ENCODE measurements around the gene SLC25A10. TPM values are rescaled to one million over a fixed set of nuclear protein-coding genes. Genes with fewer than 3 reads are reported as not detected.

Gene SLC25A10
- total and polyA plus RNA-seq, 2 of the 8 experiments (the other 6 are each of a cell fraction or from before 2014, with no cell fraction given): 22.2 to 43.0 TPM

DNA sequence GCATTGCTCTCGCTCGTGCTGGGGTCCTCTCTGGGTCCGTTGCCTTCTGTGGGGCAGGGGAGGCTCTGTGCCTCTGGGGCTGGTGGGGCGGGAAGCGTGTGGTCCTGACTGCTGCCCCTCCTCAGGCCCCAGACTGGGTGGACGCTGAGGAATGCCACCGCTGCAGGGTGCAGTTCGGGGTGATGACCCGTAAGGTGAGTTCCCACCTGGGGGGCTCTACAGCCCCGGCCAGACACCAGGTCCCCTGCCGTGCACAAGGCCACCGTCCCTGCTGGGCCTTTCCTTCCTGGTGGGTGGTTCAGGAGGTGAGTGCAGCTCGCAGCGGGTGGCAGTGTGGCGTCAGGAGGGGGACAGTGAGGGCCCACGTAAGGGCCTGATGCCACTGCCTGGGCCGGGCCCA, 21.5 kb upstream of the SLC25A10 start:
- H3K56ac ChIP-seq (replicated peaks; ENCODE audit: insufficient read length, low read depth, low read length): no peak overlapping the region
- H2BK20ac ChIP-seq (ENCODE audit: low read length): no peak overlapping the region
- H3K27me3 ChIP-seq (replicated peaks in 1 of 4; ENCODE audit: control insufficient read depth in 3 of 4, extremely low read depth in 1 of 4, insufficient read depth in 3 of 4, low read length in 3 of 4): no peaks in the 10 kb centered on the region
- no peaks in the 10 kb centered on the region for H3K4me1 ChIP-seq (replicated peaks in 1 of 4; ENCODE audit: control insufficient read depth in 3 of 4, insufficient read depth in 4 of 4, low read length in 3 of 4)
- no peaks in the 10 kb centered on the region for H3K23me2 ChIP-seq (ENCODE audit: low read depth, low read length)
- peaks cover 0 to 7% of the 10 kb centered on the region in 2 experiments; a peak in 1 of 4 replicates for H3K79me2 ChIP-seq (ENCODE audit: control insufficient read depth in 1 of 2, insufficient read depth in 2 of 2, low read length in 2 of 2)
- POLR2A ChIA-PET (ENCODE audit: partially characterized antibody): interaction anchor here (0.6 to 28.4 kb wide), 5 partner anchors 8 to 48 kb away, joined by 3 to 436 read pairs (median 5); partner anchors contain the start of genes ARL16, HGS, MRPL12 and SLC25A10
- no peak for FAIRE-seq
- H3K23ac ChIP-seq (ENCODE audit: insufficient read length): no peak overlapping the region
- no peak overlapping the region for H2AFZ ChIP-seq (ENCODE audit: low read length)
- H4K91ac ChIP-seq (replicated peaks; ENCODE audit: insufficient read length, low read length): no peak overlapping the region
- H3K18ac ChIP-seq (ENCODE audit: extremely low read depth, low read length): no peak overlapping the region
- no peaks in the 10 kb centered on the region for H3K9me3 ChIP-seq (ENCODE audit: insufficient read depth in 2 of 2, low read depth in 1 of 2, low read length in 1 of 2)
- H3K9ac ChIP-seq (replicated peaks in 1 of 4; ENCODE audit: extremely low read depth in 1 of 4, low read depth in 3 of 4, low read length in 3 of 4): no peak overlapping the region
- no peak overlapping the region for H2BK5ac ChIP-seq (ENCODE audit: low read depth, low read length)
- CTCF ChIA-PET (ENCODE audit: partially characterized antibody): interaction anchor here (0.7 to 1.4 kb wide), 3 partner anchors 15 to 514 kb away, joined by 3 to 4 read pairs (median 3); no protein-coding TSS in a partner anchor
- H2BK15ac ChIP-seq (ENCODE audit: low read length): no peak overlapping the region
- WGBS, 2 experiments (ENCODE audit: extremely low coverage in 1 of 2, insufficient coverage in 1 of 2, insufficient read length in 1 of 2, insufficient replicate concordance in 2 of 2, low coverage in 1 of 2, low lambda C conversion rate in 2 of 2, missing lambda C conversion rate in 1 of 2): 97% methylated on average over 12 of the region's 17 CpGs; no CpG with 5 or more reads in 1 of the 2 experiments
- H3K14ac ChIP-seq (ENCODE audit: insufficient read length): no peak overlapping the region
- no peak overlapping the region for H4K8ac ChIP-seq (ENCODE audit: extremely low read depth, insufficient read depth, low read length)
- no peak overlapping the region for H2BK120ac ChIP-seq (replicated peaks; ENCODE audit: low read depth, low read length)
- H3K27ac ChIP-seq (ENCODE audit: low read depth, low read length): no peak overlapping the region
- no peak overlapping the region for H3K4me3 ChIP-seq (ENCODE audit: extremely low read depth in 1 of 4, insufficient read depth in 2 of 4, low read depth in 3 of 4, low read length in 4 of 4)
- H4K5ac ChIP-seq (ENCODE audit: insufficient read length, low read depth, low read length): no peak overlapping the region
- H2AK5ac ChIP-seq (ENCODE audit: low read depth, low read length): no peak overlapping the region
- no peak for DNase-seq (ENCODE audit: low read depth in 1 of 2, low spot score in 2 of 2)
- H3K79me1 ChIP-seq (ENCODE audit: low read depth, low read length): peaks cover 4% of the 10 kb centered on the region
- H2BK12ac ChIP-seq (ENCODE audit: low read depth, low read length): no peak overlapping the region
- no peak overlapping the region for H3K4ac ChIP-seq (replicated peaks; ENCODE audit: insufficient read length, low read depth, low read length)
- H3K36me3 ChIP-seq (ENCODE audit: control insufficient read depth in 2 of 4, insufficient read depth in 4 of 4, low read length in 3 of 4): peaks cover 4 to 59% (median 31%) of the 10 kb centered on the region in 4 experiments; a peak in 6 of 8 replicates
- H4K20me1 ChIP-seq (replicated peaks in 1 of 2; ENCODE audit: control insufficient read depth in 1 of 2, insufficient read depth in 2 of 2, low read length in 2 of 2): peaks cover under 1 to 23% of the 10 kb centered on the region in 2 experiments
- no peak overlapping the region for H3K4me2 ChIP-seq (ENCODE audit: insufficient read depth in 1 of 2, low read depth in 2 of 2, low read length in 2 of 2)
- TF ChIP-seq CBX5 (IDR thresholded peaks at IDR 0.05; ENCODE audit: low read depth, low read length) (no peak), TAF1 (IDR thresholded peaks at IDR 0.05; ENCODE audit: low read depth, low read length) (no peak), SRF (IDR thresholded peaks at IDR 0.05; ENCODE audit: low read depth, low read length) (no peak), BCL11A (IDR thresholded peaks at IDR 0.05; ENCODE audit: low read depth in 2 of 2, low read length in 2 of 2) (no peak), SP1 (IDR thresholded peaks at IDR 0.05; ENCODE audit: low read depth, low read length) (no peak), SAP30 (IDR thresholded peaks at IDR 0.05; ENCODE audit: insufficient read depth, insufficient replicate concordance, low read length) (no peak), CEBPB (IDR thresholded peaks at IDR 0.05; ENCODE audit: low read depth, low read length) (no peak), SUZ12 (IDR thresholded peaks at IDR 0.05; ENCODE audit: low read length) (no peak), NANOG (IDR thresholded peaks at IDR 0.05; ENCODE audit: insufficient read depth, low read depth, low read length, poor library complexity, severe bottlenecking) (no peak), NRF1 (IDR thresholded peaks at IDR 0.05; ENCODE audit: low read depth, low read length) (no peak), SP2 (IDR thresholded peaks at IDR 0.05; ENCODE audit: low read length) (no peak), POLR2A (IDR thresholded peaks at IDR 0.05; ENCODE audit: control extremely low read depth in 1 of 2, low read depth in 2 of 2, low read length in 2 of 2) (no peak), CBX8 (IDR thresholded peaks at IDR 0.05; ENCODE audit: borderline replicate concordance, low read depth, low read length) (no peak), CREB1 (IDR thresholded peaks at IDR 0.05) (no peak), EZH2 (IDR thresholded peaks at IDR 0.05; ENCODE audit: low read depth, low read length, severe bottlenecking) (no peak)

Data from H1 (cell line).